HEK293 (cell line): ENCODE data around the gene ANKRD16.

Experiments used
- CTCF ChIA-PET: fragments of 350-600 bp; formaldehyde crosslinking; extraction: SDS; loops from one replicate; lab custom pipeline; 2021; ENCODE audit warnings: antibody characterized with exemption; lab: Yijun Ruan, JAX
- POLR2A ChIA-PET: fragments of 300-600 bp; formaldehyde crosslinking; extraction: SDS; loops from one replicate; lab custom pipeline; 2020; ENCODE audit warnings: antibody characterized with exemption, inconsistent platforms; lab: Yijun Ruan, JAX
- H3K27ac ChIP-seq: fragments of 200-500 bp; sonication (Bioruptor generic); 2 replicates; pipeline ENCODE4 v1.5.1; 2014; ENCODE audit warnings: low read depth, low read length, control low read depth, inconsistent platforms; ENCODE audit errors: extremely low read depth
- H3K36me3 ChIP-seq, 2 experiments: fragments of 200-500 bp in 1 of 2; sonication (Bioruptor generic) in 1 of 2; 1 replicate in 1 of 2; 2 replicates in 1 of 2; pipeline ENCODE4 v1.5.1; 2014 to 2017; ENCODE audit warnings: inconsistent platforms in 2 of 2, low read length in 2 of 2; ENCODE audit not compliant: control insufficient read depth in 2 of 2, insufficient read depth in 1 of 2
- H3K4me1 ChIP-seq: fragments of 200-500 bp; sonication (Bioruptor generic); 2 replicates; pipeline ENCODE4 v1.5.1; 2014; ENCODE audit warnings: mild to moderate bottlenecking, low read length, inconsistent platforms; ENCODE audit not compliant: control insufficient read depth, insufficient read depth
- H3K4me3 ChIP-seq: 2 replicates; pipeline ENCODE4 v1.5.1; 2011; ENCODE audit warnings: low read depth, mild to moderate bottlenecking, control low read depth, low read length, moderate library complexity
- H3K9me3 ChIP-seq: fragments of 200-500 bp; sonication (Bioruptor generic); 2 replicates; pipeline ENCODE4 v1.5.1; 2014; ENCODE audit warnings: low read depth, low read length, inconsistent platforms; ENCODE audit not compliant: control insufficient read depth, insufficient read depth
- HIC1 ChIP-seq: fragments of 450-650 bp; formaldehyde crosslinking; IDR thresholded peaks from 2 replicates; pipeline ENCODE4 v1.5.1; 2016; ENCODE audit warnings: missing biosample characterization, missing genetic modification characterization
- SALL2 ChIP-seq: fragments of 450-650 bp; formaldehyde crosslinking; IDR thresholded peaks from 2 replicates; pipeline ENCODE4 v1.5.0; 2017; ENCODE audit warnings: missing biosample characterization, mild to moderate bottlenecking, missing genetic modification characterization, borderline replicate concordance
- ZBTB48 ChIP-seq: fragments of 450-650 bp; formaldehyde crosslinking; IDR thresholded peaks from 2 replicates; pipeline ENCODE4 v1.5.1; 2016; ENCODE audit warnings: missing biosample characterization, missing genetic modification characterization
- ZNF23 ChIP-seq: fragments of 450-650 bp; formaldehyde crosslinking; IDR thresholded peaks from 2 replicates; pipeline ENCODE4 v1.5.1; 2016; ENCODE audit warnings: missing biosample characterization, missing genetic modification characterization, borderline replicate concordance
- ZNF518A ChIP-seq: fragments of 450-650 bp; formaldehyde crosslinking; conservative IDR thresholded peaks from 2 replicates; pipeline ENCODE4 v1.5.1; 2016; ENCODE audit warnings: low read depth, missing biosample characterization, missing genetic modification characterization
- TF ChIP-seq, protein P1 (sequence below): fragments of 450-650 bp; IDR thresholded peaks from 2 replicates; pipeline ENCODE4 v1.5.1; 2018; ENCODE audit warnings: missing biosample characterization, mild to moderate bottlenecking, missing genetic modification characterization

Gene ANKRD16

DNA sequence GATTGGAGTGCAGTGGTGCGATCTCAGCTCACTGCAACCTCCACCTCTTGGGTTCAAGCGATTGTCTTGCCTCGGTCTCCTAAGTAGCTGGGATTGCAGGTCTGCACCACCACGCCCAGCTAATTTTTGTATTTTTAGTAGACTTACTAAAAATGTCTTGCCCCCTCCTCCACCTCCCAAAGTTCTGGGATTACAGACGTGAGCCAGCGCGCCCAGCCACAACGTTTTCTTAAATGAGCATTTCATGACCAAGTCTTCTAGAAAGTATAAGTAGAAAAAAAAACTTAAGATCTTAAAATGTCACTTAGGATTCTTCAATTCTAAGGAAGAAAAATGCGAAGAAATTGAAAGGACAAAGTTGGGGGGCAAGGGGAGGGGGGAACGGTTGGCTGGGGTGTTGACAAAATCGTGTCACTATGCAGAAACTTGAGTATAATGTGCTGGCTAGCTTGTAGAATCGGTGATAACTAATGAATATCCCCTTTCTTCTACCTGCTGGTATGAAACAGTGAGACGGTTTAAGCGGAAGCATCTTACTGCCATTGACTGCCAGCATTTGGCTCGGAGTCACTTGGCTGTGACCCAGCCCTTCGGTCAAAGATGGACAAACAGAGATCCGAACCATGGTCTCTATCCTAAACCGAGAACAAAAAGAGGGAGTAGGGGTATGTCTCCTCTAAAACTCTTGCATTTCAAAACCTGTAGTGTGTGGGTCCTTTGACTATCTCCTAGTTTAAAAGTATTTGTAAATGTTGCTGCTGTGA, 13.0 kb upstream of the ANKRD16 start:
- Histone ChIP-seq H3K27ac (no peak overlapping the region), H3K9me3 (no peaks in the 10 kb centered on the region), H3K4me3 (no peak overlapping the region), H3K36me3 (peaks cover 5 to 25% of the 10 kb centered on the region in 2 experiments; a peak in 2 of 3 replicates), H3K4me1 (no peaks in the 10 kb centered on the region)
- CTCF ChIA-PET = interaction anchor here (0.6 kb wide), 1 partner anchor 17 kb away, joined by 3 read pairs; no protein-coding TSS in a partner anchor
- POLR2A ChIA-PET = no interaction called here
- TF ChIP-seq HIC1 (tag by site-specific recombination) = no peak
- TF ChIP-seq ZNF518A (tag by site-specific recombination) = no peak

DNA sequence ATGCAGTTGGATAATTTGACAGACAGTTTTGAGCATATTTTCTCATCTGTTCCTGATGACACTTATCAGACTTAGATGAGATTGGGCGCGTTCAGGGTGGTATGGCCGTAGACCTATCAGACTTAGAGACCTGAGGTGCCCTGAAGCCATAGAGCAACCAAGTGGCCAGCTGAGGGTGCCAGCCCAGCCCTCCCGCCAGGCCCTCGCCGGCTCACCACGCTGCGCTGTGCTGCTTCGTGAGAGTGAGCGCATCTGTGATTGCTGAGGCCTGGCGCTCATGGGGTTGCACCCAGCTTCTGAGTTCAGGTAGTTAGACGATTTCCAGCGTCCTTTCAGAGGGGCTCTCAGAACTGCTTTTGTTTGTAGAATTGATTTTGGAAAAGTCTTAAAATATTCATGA, 10.6 kb upstream of the ANKRD16 start:
- H3K4me3 ChIP-seq = no peak overlapping the region
- POLR2A ChIA-PET = interaction anchor here (1.4 kb wide), 1 partner anchor 10 kb away, joined by 8 read pairs; the partner anchor contains the start of genes ANKRD16 and FBH1
- H3K9me3 ChIP-seq = no peaks in the 10 kb centered on the region
- no peaks in the 10 kb centered on the region for H3K4me1 ChIP-seq
- TF ChIP-seq ZNF23 (tag by site-specific recombination) (no peak), ZBTB48 (tag by site-specific recombination) (no peak)
- CTCF ChIA-PET = interaction anchor here (0.5 kb wide), 1 partner anchor 36 kb away, joined by 3 read pairs; no protein-coding TSS in a partner anchor
- peaks cover 0 to 28% of the 10 kb centered on the region in 2 experiments; a peak in 2 of 3 replicates for H3K36me3 ChIP-seq
- no peak overlapping the region for H3K27ac ChIP-seq

DNA sequence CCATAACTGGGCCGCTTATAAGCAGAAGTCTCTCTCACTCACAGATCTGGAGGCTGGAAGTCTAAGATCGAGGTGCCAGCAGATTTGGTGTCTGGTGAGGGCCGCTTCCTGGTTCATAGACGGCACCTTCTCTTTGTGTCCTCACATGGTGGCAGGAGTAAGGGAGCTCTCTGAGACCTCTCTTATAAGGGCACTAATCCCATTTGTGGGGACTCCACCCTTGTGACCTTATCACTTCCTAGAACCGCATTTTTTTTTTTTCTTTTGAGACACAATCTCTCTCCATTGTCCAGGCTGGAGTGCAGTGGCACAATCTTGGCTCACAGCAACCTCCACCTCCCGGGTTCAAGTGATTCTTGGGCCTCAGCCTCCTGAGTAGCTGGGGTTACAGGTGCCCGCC, 8.5 kb upstream of the ANKRD16 start:
- ChIA-PET CTCF (interaction anchor here (0.6 kb wide), 1 partner anchor 183 kb away, joined by 3 read pairs; no protein-coding TSS in a partner anchor), POLR2A (interaction anchor here (0.7 kb wide), 1 partner anchor 234 kb away, joined by 3 read pairs; no protein-coding TSS in a partner anchor)
- no peaks in the 10 kb centered on the region for H3K9me3 ChIP-seq
- H3K4me3 ChIP-seq = no peak overlapping the region
- peaks cover 0 to 49% of the 10 kb centered on the region in 2 experiments; a peak in 2 of 3 replicates for H3K36me3 ChIP-seq
- no peaks in the 10 kb centered on the region for H3K4me1 ChIP-seq
- TF ChIP-seq, protein P1, sequence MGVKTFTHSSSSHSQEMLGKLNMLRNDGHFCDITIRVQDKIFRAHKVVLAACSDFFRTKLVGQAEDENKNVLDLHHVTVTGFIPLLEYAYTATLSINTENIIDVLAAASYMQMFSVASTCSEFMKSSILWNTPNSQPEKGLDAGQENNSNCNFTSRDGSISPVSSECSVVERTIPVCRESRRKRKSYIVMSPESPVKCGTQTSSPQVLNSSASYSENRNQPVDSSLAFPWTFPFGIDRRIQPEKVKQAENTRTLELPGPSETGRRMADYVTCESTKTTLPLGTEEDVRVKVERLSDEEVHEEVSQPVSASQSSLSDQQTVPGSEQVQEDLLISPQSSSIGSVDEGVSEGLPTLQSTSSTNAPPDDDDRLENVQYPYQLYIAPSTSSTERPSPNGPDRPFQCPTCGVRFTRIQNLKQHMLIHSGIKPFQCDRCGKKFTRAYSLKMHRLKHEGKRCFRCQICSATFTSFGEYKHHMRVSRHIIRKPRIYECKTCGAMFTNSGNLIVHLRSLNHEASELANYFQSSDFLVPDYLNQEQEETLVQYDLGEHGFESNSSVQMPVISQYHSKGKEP = no peak
- TF ChIP-seq SALL2 = no peak
- H3K27ac ChIP-seq = no peak overlapping the region
